Activated CD4-positive, alpha-beta T cell treated with anti-CD3 and anti-CD28 coated beads, Interleukin-2, amount 50 U/mL, for 1 hour (primary cell): ENCODE data around the gene RRP1.

Source experiments
- DNase-seq: peaks from one replicate; pipeline ENCODE4 v3.0.0-alpha.2; 2020

RRP1 gene

GRCh38 chr21:43758811-43759210 lies 30.6 kb upstream of the RRP1 start:
- no peak for DNase-seq

- no peak for DNase-seq
Measured at GRCh38 chr21:43759651-43760050, 29.7 kb upstream of the RRP1 start.

- DNase-seq = no peak
Measured at GRCh38 chr21:43760391-43760958, 28.9 kb upstream of the RRP1 start.

GRCh38 chr21:43761886-43762285 lies 27.5 kb upstream of the RRP1 start:
- no peak for DNase-seq

GRCh38 chr21:43762303-43763128 lies 26.9 kb upstream of the RRP1 start:
- DNase-seq = no peak

- no peak for DNase-seq
Measured at GRCh38 chr21:43763901-43764523, 25.4 kb upstream of the RRP1 start.

- DNase-seq = no peak
Measured at GRCh38 chr21:43764576-43765495, 24.5 kb upstream of the RRP1 start.

GRCh38 chr21:43766734-43767497 lies 22.5 kb upstream of the RRP1 start:
- DNase-seq = no peak

- no peak for DNase-seq
Measured at GRCh38 chr21:43767498-43767983, 21.8 kb upstream of the RRP1 start.

GRCh38 chr21:43767984-43768867 lies 21.2 kb upstream of the RRP1 start:
- no peak for DNase-seq

- DNase-seq = no peak
Measured at GRCh38 chr21:43768868-43769167, 20.6 kb upstream of the RRP1 start.

GRCh38 chr21:43769325-43769958 lies 19.9 kb upstream of the RRP1 start:
- no peak for DNase-seq

GRCh38 chr21:43770066-43770655 lies 19.2 kb upstream of the RRP1 start:
- no peak for DNase-seq

- no peak for DNase-seq
Measured at GRCh38 chr21:43771199-43771675, 18.1 kb upstream of the RRP1 start.

- DNase-seq = no peak
Measured at GRCh38 chr21:43771698-43772424, 17.5 kb upstream of the RRP1 start.

- DNase-seq = no peak
Measured at GRCh38 chr21:43772425-43772821, 17.0 kb upstream of the RRP1 start.

GRCh38 chr21:43774163-43774562 lies 15.2 kb upstream of the RRP1 start:
- no peak for DNase-seq

- no peak for DNase-seq
Measured at GRCh38 chr21:43775190-43775589, 14.2 kb upstream of the RRP1 start.

- DNase-seq = peak; percentile 83
Measured at GRCh38 chr21:43775795-43776430, 13.5 kb upstream of the RRP1 start, which contains the start of gene CSTB. CSTB (minus strand) TSS chr21:43776308; CDS start chr21:43776269, 39 bp downstream.
